ENCODE results near the gene NTM. TPM values are rescaled to one million over a fixed set of nuclear protein-coding genes. Genes with fewer than 3 reads are reported as not detected.

Gene NTM
- total RNA-seq, 1 donor from 2014 or later, result not detected

- TF ChIP-seq, protein P1, sequence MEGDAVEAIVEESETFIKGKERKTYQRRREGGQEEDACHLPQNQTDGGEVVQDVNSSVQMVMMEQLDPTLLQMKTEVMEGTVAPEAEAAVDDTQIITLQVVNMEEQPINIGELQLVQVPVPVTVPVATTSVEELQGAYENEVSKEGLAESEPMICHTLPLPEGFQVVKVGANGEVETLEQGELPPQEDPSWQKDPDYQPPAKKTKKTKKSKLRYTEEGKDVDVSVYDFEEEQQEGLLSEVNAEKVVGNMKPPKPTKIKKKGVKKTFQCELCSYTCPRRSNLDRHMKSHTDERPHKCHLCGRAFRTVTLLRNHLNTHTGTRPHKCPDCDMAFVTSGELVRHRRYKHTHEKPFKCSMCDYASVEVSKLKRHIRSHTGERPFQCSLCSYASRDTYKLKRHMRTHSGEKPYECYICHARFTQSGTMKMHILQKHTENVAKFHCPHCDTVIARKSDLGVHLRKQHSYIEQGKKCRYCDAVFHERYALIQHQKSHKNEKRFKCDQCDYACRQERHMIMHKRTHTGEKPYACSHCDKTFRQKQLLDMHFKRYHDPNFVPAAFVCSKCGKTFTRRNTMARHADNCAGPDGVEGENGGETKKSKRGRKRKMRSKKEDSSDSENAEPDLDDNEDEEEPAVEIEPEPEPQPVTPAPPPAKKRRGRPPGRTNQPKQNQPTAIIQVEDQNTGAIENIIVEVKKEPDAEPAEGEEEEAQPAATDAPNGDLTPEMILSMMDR (IDR thresholded peaks at IDR 0.05), result no peak
- no peaks in the 10 kb centered on the region for H3K4me1 Mint-ChIP-seq
- no peaks in the 10 kb centered on the region for H3K36me3 Mint-ChIP-seq (ENCODE audit: low read depth)
- POLR2A ChIA-PET, result no interaction called here
- H3K27me3 Mint-ChIP-seq, result no peaks in the 10 kb centered on the region
- ATAC-seq (ENCODE audit: low read depth), result no peak
- intact Hi-C loops (cut with micrococcal nuclease), result no loop called here
- no peak for DNase-seq
- H3K27ac Mint-ChIP-seq, result no peak overlapping the region
- CTCF ChIA-PET, result no interaction called here
- H3K9me3 Mint-ChIP-seq, result no peaks in the 10 kb centered on the region
- no peak overlapping the region for H3K4me3 Mint-ChIP-seq
These were observed 577.1 kb downstream of the NTM start for GRCh38 chr11:131947511-131947910.

GRCh38 chr11:131951121-131951520 lies 580.7 kb downstream of the NTM start:
- Mint-ChIP-seq H3K27me3 (no peaks in the 10 kb centered on the region), H3K9me3 (no peaks in the 10 kb centered on the region), H3K36me3 (ENCODE audit: low read depth) (no peaks in the 10 kb centered on the region), H3K4me1 (no peaks in the 10 kb centered on the region), H3K4me3 (no peak overlapping the region), H3K27ac (no peak overlapping the region)
- DNase-seq (no peak), ATAC-seq (ENCODE audit: low read depth) (no peak)
- POLR2A ChIA-PET, result no interaction called here
- TF ChIP-seq, protein P1 (IDR thresholded peaks at IDR 0.05), result no peak
- CTCF ChIA-PET, result no interaction called here
- intact Hi-C loops (cut with micrococcal nuclease), result no loop called here

- H3K27me3 Mint-ChIP-seq, result no peaks in the 10 kb centered on the region
- H3K4me1 Mint-ChIP-seq, result no peaks in the 10 kb centered on the region
- intact Hi-C loops (cut with micrococcal nuclease), result no loop called here
- TF ChIP-seq, protein P1 (IDR thresholded peaks at IDR 0.05), result no peak
- ATAC-seq (ENCODE audit: low read depth) (no peak), DNase-seq (no peak)
- CTCF ChIA-PET, result no interaction called here
- H3K27ac Mint-ChIP-seq, result no peak overlapping the region
- no peak overlapping the region for H3K4me3 Mint-ChIP-seq
- H3K36me3 Mint-ChIP-seq (ENCODE audit: low read depth), result no peaks in the 10 kb centered on the region
- POLR2A ChIA-PET, result no interaction called here
- H3K9me3 Mint-ChIP-seq, result no peaks in the 10 kb centered on the region
These were observed 583.7 kb downstream of the NTM start for GRCh38 chr11:131954146-131954545.

GRCh38 chr11:131955904-131956303 lies 585.5 kb downstream of the NTM start:
- ChIA-PET CTCF (no interaction called here), POLR2A (no interaction called here)
- intact Hi-C loops (cut with micrococcal nuclease), result no loop called here
- H3K27ac Mint-ChIP-seq, result no peak overlapping the region
- TF ChIP-seq, protein P1 (IDR thresholded peaks at IDR 0.05), result no peak
- ATAC-seq (ENCODE audit: low read depth) (no peak), DNase-seq (no peak)
- no peaks in the 10 kb centered on the region for H3K4me1 Mint-ChIP-seq
- no peaks in the 10 kb centered on the region for H3K36me3 Mint-ChIP-seq (ENCODE audit: low read depth)
- no peak overlapping the region for H3K4me3 Mint-ChIP-seq
- no peaks in the 10 kb centered on the region for H3K9me3 Mint-ChIP-seq
- no peaks in the 10 kb centered on the region for H3K27me3 Mint-ChIP-seq

DNA sequence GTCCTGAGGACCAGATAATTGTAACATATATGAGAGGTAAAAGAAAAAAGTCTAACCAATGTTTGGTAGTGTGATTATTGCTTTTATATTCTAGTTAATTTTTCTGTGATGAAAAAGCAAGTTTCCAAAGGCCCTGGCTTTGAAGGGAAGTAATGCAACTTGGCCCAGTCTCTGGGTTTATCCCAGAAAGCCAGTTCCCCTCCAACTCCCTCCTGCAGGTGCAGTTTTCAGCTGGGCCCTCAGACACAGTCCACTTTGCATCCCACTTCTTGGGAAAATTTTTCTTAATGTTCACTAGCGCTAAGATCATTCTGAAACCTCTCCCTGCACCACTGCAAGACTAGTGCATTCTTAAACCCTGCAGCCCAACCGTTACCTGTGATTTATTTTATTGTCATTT lies 586.8 kb downstream of the NTM start:
- Mint-ChIP-seq H3K4me1 (no peaks in the 10 kb centered on the region), H3K27me3 (no peaks in the 10 kb centered on the region), H3K4me3 (no peak overlapping the region), H3K36me3 (ENCODE audit: low read depth) (no peaks in the 10 kb centered on the region), H3K9me3 (no peaks in the 10 kb centered on the region), H3K27ac (no peak overlapping the region)
- intact Hi-C loops (cut with micrococcal nuclease), result no loop called here
- CTCF ChIA-PET, result no interaction called here
- POLR2A ChIA-PET, result no interaction called here
- no peak for ATAC-seq (ENCODE audit: low read depth)
- DNase-seq, result no peak
- TF ChIP-seq, protein P1 (IDR thresholded peaks at IDR 0.05), result no peak
